ENCODE results near the gene NEIL1. TPM values are rescaled to one million over a fixed set of nuclear protein-coding genes. Genes with fewer than 3 reads are reported as not detected.

NEIL1 gene
- total RNA-seq, 2 donors from 2014 or later: 40.7 to 51.5 TPM

Small RNA genes lying within 50 kb of the gene (microRNA-seq; reads per million reads assigned to microRNA genes)
- gene MIR631: 0 reads per million in 2 donors

Other genes starting within 250 kb of the NEIL1 start
- gene C15orf39, start 145.2 kb upstream of the NEIL1 start, total RNA-seq: 10 to 100 TPM; 23.1 to 26.9 TPM
- not detected for gene GOLGA6C, start 88.7 kb upstream of the NEIL1 start, total RNA-seq
- not detected for gene GOLGA6D, start 64.2 kb upstream of the NEIL1 start, total RNA-seq
- 10 to 100 TPM; 72.3 to 73.4 TPM for gene COMMD4, start 11.0 kb upstream of the NEIL1 start, total RNA-seq
- 100 to 1,000 TPM; 192 to 211 TPM for gene MAN2C1, start 21.6 kb downstream of the NEIL1 start, total RNA-seq
- 10 to 100 TPM; 45.7 to 56.1 TPM for gene SIN3A, start 104.7 kb downstream of the NEIL1 start, total RNA-seq
- gene PTPN9, start 232.3 kb downstream of the NEIL1 start, total RNA-seq: 10 to 100 TPM; 39.3 to 39.6 TPM